ENCODE measurements around the gene SLC25A44. TPM values are rescaled to one million over a fixed set of nuclear protein-coding genes. Genes with fewer than 3 reads are reported as not detected.
"Not testable (repeated sequence)": the region's sequence is repeated elsewhere in the genome, so short reads cannot be mapped to it uniquely, and the experiment has no call there.

SLC25A44 gene
- total RNA-seq, 1 experiment from 2014 or later = 25.8 TPM

DNA sequence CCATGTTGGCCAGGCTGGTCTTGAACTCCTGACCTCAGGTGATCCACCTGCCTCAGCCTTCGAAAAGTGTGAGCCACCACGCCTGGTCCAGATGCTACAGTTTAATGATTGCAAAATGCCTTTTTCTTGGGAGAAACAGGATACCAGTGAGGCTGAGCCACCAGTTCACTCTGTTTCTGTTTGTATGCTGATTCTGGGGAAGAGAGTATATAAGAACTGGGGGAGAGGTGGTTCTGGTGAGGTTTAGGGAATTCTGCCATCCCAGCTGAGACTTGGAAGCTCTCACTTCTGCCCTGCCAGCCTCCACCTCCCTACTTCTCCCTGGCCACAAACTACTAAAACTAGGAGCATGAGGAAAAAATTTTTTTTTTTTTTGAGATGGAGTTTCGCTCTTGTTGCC is 10.8 kb downstream of the SLC25A44 start:
- DNase-seq (ENCODE audit: low read depth) = no peak

DNA sequence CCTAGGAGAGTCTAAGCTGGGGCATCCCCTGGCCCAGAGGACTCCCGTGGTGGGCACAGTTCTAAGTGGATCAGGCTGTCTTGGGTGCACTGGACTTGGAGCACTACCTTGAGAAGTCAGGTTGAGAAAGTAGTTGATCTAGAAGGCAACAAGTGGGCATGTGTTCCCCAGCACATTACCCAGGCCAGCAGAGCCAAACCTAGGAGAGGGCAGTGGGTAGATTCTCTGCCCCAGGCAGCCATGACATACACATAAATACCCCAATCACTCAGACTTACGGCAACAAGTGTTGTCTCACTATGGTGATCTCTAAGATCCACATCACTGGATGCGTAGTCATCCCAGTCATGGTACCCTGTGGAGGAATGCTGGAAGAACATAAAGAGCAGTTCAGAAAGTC is 17.3 kb downstream of the SLC25A44 start:
- peak; percentile 12 for DNase-seq (ENCODE audit: low read depth)

DNA sequence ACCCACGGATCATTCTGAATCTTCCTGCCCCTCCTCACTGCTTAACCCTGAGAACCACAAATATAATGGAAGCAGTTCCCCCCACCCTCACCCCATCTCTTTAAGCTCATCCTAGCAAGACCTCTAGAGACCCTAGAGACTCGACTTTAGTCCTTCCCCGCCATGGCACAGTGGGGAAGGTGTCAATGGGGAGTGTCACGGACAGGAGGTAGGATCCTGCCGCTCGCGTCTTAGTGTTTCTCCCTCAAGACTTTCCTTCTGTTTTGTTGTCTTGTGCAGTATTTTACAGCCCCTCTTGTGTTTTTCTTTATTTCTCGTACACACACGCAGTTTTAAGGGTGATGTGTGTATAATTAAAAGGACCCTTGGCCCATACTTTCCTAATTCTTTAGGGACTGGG is 18.2 kb downstream of the SLC25A44 start:
- no peak for DNase-seq (ENCODE audit: low read depth)

DNA sequence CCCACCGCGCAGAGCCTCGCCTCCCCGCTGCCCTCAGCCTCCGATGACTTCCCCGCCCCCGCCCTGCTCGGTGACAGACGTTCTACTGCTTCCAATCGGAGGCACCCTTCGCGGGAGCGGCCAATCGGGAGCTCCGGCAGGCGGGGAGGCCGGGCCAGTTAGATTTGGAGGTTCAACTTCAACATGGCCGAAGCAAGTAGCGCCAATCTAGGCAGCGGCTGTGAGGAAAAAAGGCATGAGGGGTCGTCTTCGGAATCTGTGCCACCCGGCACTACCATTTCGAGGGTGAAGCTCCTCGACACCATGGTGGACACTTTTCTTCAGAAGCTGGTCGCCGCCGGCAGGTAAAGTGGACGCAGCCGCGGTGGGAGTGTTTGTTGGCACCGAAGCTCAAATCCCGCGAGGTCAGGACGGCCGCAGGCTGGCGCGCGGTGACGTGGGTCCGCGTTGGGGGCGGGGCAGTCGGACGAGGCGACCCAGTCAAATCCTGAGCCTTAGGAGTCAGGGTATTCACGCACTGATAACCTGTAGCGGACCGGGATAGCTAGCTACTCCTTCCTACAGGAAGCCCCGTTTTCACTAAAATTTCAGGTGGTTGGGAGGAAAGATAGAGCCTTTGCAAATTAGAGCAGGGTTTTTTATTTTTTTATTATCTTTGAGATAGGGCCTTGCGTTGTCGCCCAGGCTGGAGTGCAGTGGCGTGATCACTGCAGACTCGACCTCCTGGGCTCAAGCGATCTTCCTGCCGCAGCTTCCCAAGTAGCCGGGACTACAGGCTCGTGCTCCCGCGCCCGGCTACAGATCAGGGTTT is 19.1 kb downstream of the SLC25A44 start, which contains the start of gene PMF1:
Gene PMF1 (plus strand): TSS at position 175 of the 811 bp plus-strand sequence. CDS start 9 bp downstream, at position 184.
- DNase-seq (ENCODE audit: low read depth) = peak; percentile 96

DNA sequence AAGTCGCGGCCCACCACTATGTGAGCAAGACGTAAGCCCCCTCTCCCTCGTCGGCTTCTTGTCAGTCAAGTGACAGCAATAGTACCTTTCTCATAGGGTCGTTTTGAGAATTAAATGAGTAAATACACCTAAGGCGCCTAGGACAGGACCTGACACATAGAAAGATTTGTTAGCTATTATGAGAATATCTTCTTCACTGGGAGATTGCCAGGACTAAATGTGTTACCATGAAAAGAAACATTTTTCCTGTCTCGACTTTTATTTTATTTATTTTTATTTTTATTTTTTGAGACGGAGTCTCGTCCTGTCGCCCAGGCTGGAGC is 19.7 kb downstream of the SLC25A44 start:
- no peak for DNase-seq (ENCODE audit: low read depth)

DNA sequence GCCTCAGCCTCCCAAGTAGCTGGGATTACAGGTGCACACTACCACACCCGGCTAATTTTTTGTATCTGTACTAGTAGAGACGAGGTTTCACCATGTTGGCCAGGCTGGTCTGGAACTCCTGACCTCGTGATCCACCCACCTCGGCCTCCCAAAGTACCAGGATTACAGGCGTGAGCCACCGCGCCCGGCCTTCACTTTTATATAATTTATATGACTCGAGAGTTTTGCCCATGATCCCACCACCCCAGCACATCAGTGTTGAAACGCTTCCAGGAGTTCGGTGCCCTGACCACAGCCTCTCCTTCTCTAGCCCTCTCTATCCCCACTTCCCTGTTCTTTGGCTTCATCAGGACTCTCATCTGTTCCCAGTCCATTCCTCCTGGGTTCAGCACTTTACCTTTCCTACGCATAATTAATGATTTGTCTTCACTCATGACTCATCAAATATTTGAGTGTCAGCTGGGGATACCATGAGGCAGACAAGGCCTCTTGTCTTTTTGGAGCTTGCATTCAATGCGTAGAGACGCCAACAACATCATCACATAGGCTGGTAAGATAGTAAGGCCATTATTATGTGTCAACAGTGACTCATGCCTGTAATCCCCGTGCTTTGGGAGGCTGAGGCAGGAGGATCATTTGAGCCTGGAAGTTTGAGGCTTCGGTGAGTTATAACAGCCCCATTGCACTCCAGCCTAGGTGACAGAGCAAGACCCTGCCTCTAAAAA is 20.3 kb downstream of the SLC25A44 start:
- peak; percentile 91 for DNase-seq (ENCODE audit: low read depth)

DNA sequence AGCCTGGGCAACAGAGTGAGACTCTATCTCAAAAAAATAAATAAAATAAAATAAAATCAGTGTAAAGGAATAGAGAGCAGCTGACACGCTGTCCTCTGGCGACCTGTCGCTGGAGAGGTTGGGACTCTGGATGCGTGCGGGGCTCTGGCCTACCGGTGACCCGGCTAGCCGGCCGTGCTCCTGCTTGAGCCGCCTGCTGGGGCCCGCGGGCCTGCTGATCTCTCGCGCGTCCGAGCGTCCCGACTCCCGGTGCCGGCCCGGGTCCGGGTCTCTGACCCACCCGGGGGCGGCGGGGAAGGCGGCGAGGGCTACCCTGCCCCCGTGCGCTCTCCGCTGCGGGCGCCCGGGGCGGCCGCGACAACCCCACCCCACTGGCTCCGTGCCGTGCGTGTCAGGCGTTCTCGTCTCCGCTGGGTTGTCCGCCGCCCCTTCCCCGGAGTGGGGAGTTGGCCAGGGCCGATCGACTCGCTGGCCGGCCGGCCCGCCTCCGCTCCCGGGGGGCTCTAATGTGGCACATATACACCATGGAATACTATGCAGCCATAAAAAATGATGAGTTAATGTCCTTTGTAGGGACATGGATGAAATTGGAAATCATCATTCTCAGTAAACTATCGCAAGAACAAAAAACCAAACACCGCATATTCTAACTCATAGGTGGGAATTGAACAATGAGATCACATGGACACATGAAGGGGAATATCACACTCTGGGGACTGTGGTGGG is 22.6 kb downstream of the SLC25A44 start:
- DNase-seq (ENCODE audit: low read depth) = not testable (repeated sequence)

DNA sequence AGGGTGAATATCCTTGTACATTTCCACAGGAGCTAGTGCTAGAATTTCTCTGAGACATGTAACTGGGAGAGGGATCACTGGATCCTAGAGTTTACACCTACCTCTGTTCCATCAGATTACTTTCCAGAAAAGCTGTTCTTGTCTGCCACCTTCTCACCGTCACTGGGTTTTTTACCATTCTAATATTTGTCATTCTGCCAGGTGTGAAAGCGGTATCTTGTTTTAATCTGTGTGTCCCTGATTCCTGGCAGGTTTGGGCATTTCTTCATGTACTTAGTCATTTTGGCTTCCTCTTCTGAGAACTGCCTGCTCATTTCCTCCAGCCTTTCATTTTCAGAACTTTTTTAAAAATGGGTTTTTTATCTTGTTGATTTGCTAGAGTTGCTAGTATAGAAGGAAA is 24.0 kb downstream of the SLC25A44 start:
- peak; percentile 81 for DNase-seq (ENCODE audit: low read depth)

DNA sequence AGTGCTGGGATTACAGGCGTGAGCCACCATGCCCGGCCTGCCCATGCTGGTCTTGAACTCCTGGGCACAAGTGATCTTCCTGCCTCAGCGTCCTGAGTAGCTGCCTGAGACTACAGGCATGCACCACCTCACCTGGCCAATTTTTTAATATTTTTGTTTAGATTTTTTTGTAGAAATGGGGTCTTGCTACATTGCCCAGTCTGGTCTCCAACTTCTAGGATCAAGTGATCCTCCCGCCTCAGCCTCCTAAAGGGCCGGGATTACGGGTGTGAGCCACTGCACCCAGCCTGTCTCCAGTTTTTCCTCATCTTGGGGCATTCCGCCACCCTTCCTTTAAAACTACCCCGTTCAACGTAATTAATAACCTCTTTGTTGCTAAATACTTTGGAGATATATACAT is 26.3 kb downstream of the SLC25A44 start:
- no peak for DNase-seq (ENCODE audit: low read depth)

DNA sequence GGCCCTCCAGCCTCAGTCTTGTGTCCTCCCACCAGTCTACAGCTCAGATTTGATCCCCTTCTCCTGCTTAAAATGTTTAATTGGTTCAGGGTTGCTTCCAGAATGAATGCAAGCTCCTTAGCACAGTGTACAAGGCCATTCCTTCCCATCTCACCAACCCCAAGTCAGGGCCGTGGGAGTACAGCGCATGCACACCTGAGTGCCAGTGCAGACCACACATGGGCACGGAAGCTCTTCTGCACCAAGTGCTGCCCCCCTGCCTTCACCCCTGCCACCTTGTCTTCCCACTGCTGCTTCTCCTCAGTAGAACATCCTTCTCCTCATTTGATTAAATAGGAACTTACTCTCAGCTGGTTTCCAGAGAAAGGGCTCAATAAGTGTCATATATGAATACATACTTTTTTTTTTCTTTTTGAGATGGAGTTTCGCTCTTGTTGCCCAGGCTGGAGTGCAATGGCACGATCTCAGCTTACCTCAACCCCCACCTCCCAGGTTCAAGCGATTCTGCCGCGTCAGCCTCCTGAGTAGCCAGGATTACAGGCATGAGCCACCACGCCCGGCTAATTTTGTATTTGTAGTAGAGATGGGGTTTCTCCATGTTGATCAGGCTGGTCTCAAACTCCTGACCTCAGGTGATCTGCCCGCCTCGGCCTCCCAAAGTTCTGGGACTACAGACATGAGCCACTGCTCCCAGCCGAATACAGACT is 28.2 kb downstream of the SLC25A44 start:
- no peak for DNase-seq (ENCODE audit: low read depth)

DNA sequence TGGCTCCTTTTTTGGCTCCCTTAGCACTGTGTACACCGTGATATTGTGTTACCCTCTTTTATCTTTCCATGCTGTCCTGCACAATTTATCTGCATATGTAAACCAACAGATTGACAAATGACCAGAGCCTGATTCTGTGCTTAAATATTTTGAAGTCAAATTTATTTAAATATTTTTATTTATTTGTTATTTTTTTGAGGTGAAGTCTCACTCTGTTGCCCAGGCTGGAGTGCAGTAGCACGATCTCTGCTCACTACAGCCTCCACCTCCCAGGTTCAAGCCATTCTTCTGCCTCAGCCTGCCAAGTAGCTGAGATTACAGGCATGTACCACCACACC is 31.7 kb downstream of the SLC25A44 start:
- DNase-seq (ENCODE audit: low read depth) = no peak

DNA sequence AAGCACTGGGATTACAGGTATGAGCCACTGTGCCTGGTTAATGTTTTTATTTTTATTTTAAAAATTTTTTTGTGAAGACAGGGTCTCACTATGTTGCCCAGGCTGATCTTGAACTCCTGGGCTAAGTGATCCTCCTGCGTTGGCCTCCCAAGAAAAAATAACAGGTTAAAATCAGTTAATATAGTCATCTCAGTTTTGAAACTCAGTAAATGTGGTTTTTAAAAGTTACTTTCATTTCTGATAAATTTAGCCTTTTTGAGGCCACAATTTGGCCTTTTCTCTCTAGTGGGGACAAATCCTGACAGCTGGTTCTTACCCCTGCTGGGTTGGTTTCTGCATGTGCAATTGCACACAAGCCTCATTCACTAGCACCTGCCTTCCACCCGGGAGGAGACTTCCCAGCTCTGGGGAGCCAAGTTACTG is 32.2 kb downstream of the SLC25A44 start:
- no peak for DNase-seq (ENCODE audit: low read depth)

DNA sequence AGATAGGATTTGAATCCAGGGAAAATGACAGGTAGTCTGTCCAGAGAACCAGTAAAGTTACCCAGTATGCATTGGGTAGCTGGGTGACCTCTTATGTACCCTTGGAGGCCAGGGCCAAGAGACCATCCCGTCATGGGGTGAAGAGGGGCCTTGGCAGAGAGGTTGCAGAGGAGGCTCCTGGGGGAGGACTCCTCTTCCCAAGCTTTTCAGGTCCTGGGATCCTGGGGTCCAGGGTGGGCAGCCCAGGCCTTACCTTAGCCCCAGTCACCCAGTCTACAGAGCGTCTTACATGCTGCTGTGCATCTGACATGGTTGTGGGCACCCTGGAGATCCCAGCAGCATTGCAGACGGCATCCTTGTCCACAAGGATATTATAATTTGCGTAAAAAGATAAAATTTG is 32.9 kb downstream of the SLC25A44 start:
- DNase-seq (ENCODE audit: low read depth) = no peak

DNA sequence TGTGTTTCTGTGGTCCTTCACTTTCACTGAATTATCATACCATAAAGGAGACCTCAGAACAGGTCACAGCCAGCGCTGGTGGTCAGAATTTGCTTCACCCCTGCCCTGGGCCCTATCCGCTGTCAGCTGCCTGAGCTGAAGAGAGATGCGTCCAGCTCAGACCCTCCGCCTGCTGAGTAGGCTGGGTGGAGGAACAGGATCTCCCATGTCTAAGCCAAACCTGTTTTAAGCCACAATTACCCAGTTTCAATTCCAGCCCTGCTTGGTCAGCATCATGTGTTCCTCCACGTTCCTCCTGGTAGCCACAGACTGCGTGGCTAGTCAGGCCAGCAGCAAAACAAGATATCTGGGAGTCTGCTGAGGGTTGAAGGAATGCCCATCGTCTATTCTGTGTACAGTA is 34.6 kb downstream of the SLC25A44 start:
- no peak for DNase-seq (ENCODE audit: low read depth)

DNA sequence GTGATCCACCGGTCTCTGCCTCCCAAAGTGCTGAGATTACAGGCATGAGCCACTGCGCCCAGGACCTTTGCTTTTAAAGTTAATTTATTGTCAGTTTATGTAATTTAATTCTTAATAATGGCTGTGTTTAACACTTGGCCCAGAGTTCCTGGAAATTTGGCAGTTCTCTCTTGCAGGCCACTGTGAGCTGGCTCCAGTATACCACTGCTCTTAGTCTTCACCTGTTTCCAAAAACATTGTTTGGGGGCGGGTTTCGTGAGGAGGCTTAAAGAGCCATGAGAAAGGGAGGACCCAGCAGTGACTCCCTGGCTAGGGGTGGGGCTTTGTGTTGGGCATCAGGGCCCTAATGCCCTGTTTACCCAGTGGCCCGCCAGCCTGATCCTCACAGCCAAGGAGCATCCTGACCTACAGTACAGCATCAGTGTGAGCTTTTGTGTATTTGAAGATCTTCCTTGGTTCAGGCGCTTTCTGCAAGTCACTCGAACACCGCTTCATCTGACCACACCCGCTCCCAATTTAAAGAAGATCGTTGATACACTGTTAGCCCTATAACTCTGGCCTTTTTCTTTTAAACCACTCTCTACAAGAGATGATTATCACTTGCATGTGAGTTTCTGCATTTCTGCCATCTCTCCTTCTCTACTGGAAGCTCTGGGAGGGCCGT is 36.0 kb downstream of the SLC25A44 start:
- DNase-seq (ENCODE audit: low read depth) = no peak

DNA sequence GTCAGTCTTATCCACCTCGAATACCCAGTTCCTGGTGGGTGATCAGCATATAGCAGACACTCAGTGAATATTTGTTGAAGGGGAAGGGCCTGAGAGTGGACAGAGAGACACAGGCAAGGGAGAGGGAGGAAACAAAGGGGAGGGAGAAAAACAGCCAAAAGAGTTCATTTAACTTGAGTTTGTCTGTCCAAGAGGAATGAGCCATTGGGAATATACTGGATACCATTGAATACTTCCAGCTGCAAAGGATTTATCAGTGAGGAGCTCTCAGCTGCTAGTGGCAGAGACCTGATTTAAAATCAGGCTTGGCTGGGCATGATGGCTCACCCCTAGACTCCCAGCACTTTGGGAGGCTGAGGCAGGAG is 36.6 kb downstream of the SLC25A44 start:
- DNase-seq (ENCODE audit: low read depth) = no peak

DNA sequence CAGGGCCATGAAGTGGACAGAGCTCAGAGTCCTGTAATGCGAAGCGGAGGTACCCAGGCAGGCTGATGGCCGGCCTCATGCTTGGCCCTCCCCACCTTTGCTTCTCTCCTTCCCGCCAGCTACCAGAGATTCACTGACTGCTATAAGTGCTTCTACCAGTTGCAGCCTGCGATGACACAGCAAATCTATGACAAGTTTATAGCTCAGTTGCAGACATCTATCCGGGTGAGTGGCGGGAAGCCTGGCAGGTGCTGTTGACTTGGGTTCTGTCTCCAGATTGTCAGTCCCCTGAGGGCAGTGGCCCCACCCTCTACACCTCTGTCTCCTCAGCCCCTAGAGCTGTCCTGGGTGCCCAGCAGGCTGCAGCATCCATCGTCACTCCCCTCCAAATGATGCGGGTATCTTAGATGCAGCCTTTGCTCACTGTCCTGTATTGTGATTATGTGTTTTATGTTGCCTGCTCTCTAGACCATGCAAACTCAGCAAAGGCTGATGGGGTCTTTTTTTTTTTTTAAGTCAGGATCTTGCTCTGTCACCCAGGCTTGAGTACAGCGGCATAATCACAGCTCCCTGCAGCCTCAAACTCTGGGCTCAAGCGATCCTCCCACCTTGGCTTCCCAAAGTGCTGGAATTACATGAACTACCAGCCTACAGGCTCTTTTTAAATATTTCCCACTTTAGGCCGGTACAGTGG is 38.4 kb downstream of the SLC25A44 start:
- no peak for DNase-seq (ENCODE audit: low read depth)

DNA sequence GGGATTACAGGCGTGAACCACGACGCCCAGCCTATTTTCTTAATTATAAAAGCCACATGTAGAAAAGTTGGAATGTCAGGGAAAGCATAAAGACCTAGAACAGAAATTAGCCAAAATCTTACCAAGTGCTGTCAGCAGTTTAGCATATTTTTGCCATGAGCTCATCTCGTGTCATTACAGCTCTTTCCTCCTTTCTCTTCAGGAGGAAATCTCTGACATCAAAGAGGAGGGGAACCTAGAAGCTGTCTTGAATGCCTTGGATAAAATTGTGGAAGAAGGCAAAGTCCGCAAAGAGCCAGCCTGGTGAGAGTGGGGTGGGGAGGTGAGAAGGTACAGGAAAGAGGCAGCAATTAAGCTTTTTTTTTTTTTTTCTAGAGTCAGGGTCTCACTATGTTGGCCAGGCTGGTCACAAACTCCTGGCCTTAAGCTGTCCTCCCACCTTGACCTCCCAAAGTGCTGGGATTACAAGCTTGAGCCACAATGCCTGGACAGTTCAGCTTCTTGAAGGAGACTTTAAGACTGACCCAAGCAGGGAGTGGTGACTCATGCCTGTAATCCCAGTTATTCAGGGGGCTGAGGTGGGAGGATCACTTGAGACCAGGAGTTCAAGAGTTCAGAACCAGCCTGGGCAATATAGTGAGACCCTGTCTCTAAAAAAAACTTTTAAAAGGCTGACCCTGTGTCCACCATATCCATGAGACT is 39.7 kb downstream of the SLC25A44 start:
- peak; percentile 82 for DNase-seq (ENCODE audit: low read depth)

DNA sequence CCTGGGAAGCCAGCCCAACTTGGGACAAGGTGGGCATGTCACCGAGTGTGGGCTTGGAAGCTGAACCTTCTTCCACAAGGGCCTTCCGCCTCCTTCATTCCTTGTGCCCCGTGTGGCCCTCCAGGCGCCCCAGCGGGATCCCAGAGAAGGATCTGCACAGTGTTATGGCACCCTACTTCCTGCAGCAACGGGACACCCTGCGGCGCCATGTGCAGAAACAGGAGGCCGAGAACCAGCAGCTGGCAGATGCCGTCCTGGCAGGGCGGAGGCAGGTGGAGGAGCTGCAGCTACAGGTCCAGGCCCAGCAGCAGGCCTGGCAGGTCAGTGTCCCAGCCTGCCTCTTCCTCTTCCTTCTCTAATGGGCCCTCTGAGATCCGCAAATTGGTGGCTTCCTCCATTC is 42.3 kb downstream of the SLC25A44 start:
- no peak for DNase-seq (ENCODE audit: low read depth)

DNA sequence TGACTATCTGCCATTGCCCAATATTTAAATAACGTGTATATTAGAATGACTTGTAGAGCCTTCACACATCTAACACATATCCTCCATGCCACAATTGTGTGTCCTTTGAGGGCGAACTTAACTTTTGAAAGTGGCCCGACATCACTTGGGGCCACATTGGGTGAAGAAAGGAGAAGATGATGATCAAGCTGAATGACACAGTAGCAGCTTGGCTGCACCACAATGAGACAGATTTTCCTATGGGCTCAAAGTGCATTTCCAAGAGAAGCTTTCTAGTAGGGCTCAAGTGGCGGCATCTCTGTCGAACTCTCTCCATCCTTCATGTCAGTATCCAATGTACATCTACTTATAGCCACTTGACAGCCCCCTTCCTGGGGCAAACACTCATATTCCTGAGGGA is 44.3 kb downstream of the SLC25A44 start:
- DNase-seq (ENCODE audit: low read depth) = no peak

Data from M059J (cell line).